Uterus (tissue), 4 donors: ENCODE measurements around the gene LRRC58. TPM values are rescaled to one million over a fixed set of nuclear protein-coding genes. Genes with fewer than 3 reads are reported as not detected.
"Not testable (repeated sequence)": the region's sequence is repeated elsewhere in the genome, so short reads cannot be mapped to it uniquely, and the experiment has no call there.

Source experiments
- DNase-seq, 2 donors: peaks; one replicate each; pipeline ENCODE4 v3.0.0-alpha.2; 2019 to 2020
- H3K27ac ChIP-seq, 2 donors: fragments of 200-600 bp; sonication (generic); 1 replicate in 1 of 2; 2 replicates in 1 of 2; pipeline ENCODE4 v1.5.1; 2016 to 2018
- H3K27me3 ChIP-seq, 2 donors: fragments of 200-600 bp; sonication (generic); one replicate each; pipeline ENCODE4 v1.5.1; 2018 to 2019; ENCODE audit warnings: control low read depth in 1 of 2
- H3K36me3 ChIP-seq, 2 donors: fragments of 200-600 bp; sonication (generic); one replicate each; pipeline ENCODE4 v1.5.1; 2019; ENCODE audit warnings: control low read depth in 1 of 2
- H3K4me1 ChIP-seq, 2 donors: fragments of 200-600 bp; sonication (generic); one replicate each; pipeline ENCODE4 v1.5.1; 2018 to 2019; ENCODE audit warnings: control low read depth in 1 of 2
- H3K4me3 ChIP-seq, 2 donors: fragments of 200-600 bp; sonication (generic); 1 replicate in 1 of 2; 2 replicates in 1 of 2; pipeline ENCODE4 v1.5.1; 2018 to 2019; ENCODE audit warnings: mild to moderate bottlenecking in 1 of 2
- H3K9me3 ChIP-seq, 2 donors: fragments of 200-600 bp; sonication (generic); one replicate each; pipeline ENCODE4 v1.5.1; 2019; ENCODE audit warnings: control low read depth in 1 of 2
- POLR2A ChIP-seq, 2 donors: fragments of 450-650 bp; IDR thresholded peaks; one replicate each; pipeline ENCODE4 v1.6.1; 2016; ENCODE audit warnings: antibody characterized with exemption in 2 of 2, mild to moderate bottlenecking in 1 of 2, moderate library complexity in 1 of 2
- intact Hi-C: fragments of 100-400 bp; cut with DNase I; formaldehyde crosslinking; loops from one replicate; pipeline ENCODE4 v1.15.1; 2023; ENCODE audit warnings: low total_unique reads
- total RNA-seq, 4 donors: library from RNA; depleted of rRNA in 3 of 4; stranded (reverse); fragments of >200 nt in 3 of 4; gene quantifications; one replicate each; pipeline versions ENCODE4 v1.1.0 to v1.2.4, GENCODE V29; 2014 to 2023
- TF ChIP-seq, protein P1 (sequence below), 4 experiments: fragments of 200-600 bp in 2 of 4; fragments of 450-650 bp in 2 of 4; sonication (generic) in 2 of 4; IDR thresholded peaks; one replicate each; pipeline ENCODE4 v1.5.1; 2016 to 2019; ENCODE audit warnings: antibody characterized with exemption in 4 of 4, mild to moderate bottlenecking in 2 of 4, moderate library complexity in 1 of 4
- donor health status: DM: yes; HTN: yes; CAD: no.

The LRRC58 gene
- total RNA-seq, 4 donors from 2014 or later = 19.1 to 78.1 (median 35.8) TPM

- H3K4me1 ChIP-seq = no peaks in the 10 kb centered on the region
- H3K4me3 ChIP-seq = no peak overlapping the region
- no peak for DNase-seq
- no peak overlapping the region for H3K27ac ChIP-seq
- intact Hi-C loops = no loop called here
- H3K9me3 ChIP-seq = no peaks in the 10 kb centered on the region
- no peak for TF ChIP-seq POLR2A (IDR thresholded peaks at IDR 0.05)
- TF ChIP-seq, protein P1, sequence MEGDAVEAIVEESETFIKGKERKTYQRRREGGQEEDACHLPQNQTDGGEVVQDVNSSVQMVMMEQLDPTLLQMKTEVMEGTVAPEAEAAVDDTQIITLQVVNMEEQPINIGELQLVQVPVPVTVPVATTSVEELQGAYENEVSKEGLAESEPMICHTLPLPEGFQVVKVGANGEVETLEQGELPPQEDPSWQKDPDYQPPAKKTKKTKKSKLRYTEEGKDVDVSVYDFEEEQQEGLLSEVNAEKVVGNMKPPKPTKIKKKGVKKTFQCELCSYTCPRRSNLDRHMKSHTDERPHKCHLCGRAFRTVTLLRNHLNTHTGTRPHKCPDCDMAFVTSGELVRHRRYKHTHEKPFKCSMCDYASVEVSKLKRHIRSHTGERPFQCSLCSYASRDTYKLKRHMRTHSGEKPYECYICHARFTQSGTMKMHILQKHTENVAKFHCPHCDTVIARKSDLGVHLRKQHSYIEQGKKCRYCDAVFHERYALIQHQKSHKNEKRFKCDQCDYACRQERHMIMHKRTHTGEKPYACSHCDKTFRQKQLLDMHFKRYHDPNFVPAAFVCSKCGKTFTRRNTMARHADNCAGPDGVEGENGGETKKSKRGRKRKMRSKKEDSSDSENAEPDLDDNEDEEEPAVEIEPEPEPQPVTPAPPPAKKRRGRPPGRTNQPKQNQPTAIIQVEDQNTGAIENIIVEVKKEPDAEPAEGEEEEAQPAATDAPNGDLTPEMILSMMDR (IDR thresholded peaks at IDR 0.05) = no peak
- no peaks in the 10 kb centered on the region for H3K36me3 ChIP-seq
- no peaks in the 10 kb centered on the region for H3K27me3 ChIP-seq
These were observed 18.1 kb downstream of the LRRC58 start for GRCh38 chr3:120331076-120331475.

DNA sequence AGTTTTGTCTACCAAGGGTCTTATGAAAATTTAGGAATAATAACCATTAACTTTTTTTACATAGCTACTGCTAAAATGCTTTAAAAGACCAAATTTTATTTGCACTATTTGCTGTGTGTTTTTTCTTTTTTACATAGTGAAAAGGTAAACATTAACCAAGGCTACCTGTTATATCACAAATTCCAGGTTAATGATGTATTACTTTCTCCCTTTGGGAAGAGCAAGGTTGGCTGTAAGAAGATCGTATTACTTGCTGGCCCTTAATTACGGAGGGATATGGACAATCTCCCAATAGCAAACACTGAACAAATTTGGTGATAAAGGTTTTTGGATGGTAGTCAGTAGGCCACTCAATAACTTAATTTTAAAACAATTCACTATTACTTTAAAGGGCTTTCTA, 22.4 kb downstream of the LRRC58 start:
- no peak for DNase-seq
- Histone ChIP-seq H3K27ac (no peak overlapping the region), H3K36me3 (no peaks in the 10 kb centered on the region), H3K9me3 (no peaks in the 10 kb centered on the region), H3K4me1 (no peaks in the 10 kb centered on the region), H3K4me3 (no peak overlapping the region), H3K27me3 (no peaks in the 10 kb centered on the region)
- TF ChIP-seq, protein P1 (IDR thresholded peaks at IDR 0.05) = no peak
- no peak for TF ChIP-seq POLR2A (IDR thresholded peaks at IDR 0.05)
- intact Hi-C loops = no loop called here

GRCh38 chr3:120324190-120324589, 25.0 kb downstream of the LRRC58 start:
- Histone ChIP-seq H3K4me3 (no peak overlapping the region), H3K36me3 (no peaks in the 10 kb centered on the region), H3K27me3 (no peaks in the 10 kb centered on the region), H3K27ac (no peak overlapping the region), H3K9me3 (no peaks in the 10 kb centered on the region), H3K4me1 (no peaks in the 10 kb centered on the region)
- intact Hi-C loops = no loop called here
- DNase-seq = no peak
- TF ChIP-seq, protein P1 (IDR thresholded peaks at IDR 0.05) = no peak
- no peak for TF ChIP-seq POLR2A (IDR thresholded peaks at IDR 0.05)

- intact Hi-C loops, H3K4me1 ChIP-seq, H3K4me3 ChIP-seq, H3K36me3 ChIP-seq, H3K27me3 ChIP-seq, H3K27ac ChIP-seq, H3K9me3 ChIP-seq, DNase-seq: not testable (repeated sequence)
These were observed 25.4 kb downstream of the LRRC58 start for GRCh38 chr3:120323761-120324160.

GRCh38 chr3:120311863-120312794, 37.0 kb downstream of the LRRC58 start:
- no peaks in the 10 kb centered on the region for H3K4me1 ChIP-seq
- no peak overlapping the region for H3K4me3 ChIP-seq
- H3K27me3 ChIP-seq = no peaks in the 10 kb centered on the region
- no peaks in the 10 kb centered on the region for H3K36me3 ChIP-seq
- H3K9me3 ChIP-seq = no peaks in the 10 kb centered on the region
- H3K27ac ChIP-seq = no peak overlapping the region
- intact Hi-C loops = no loop called here
- TF ChIP-seq, protein P1 (IDR thresholded peaks at IDR 0.05) = no peak
- TF ChIP-seq POLR2A (IDR thresholded peaks at IDR 0.05) = no peak
- DNase-seq = no peak
